Effector memory CD4-positive, alpha-beta T cell (primary cell): Measurements from ENCODE around the gene SLC38A8.

Experiments
- DNase-seq, 3 donors: peaks; one replicate each; pipeline ENCODE4 v3.0.0-alpha.2; 2020
- H3K27ac ChIP-seq: 2 replicates; pipeline ENCODE4 v1.7.0; 2013; ENCODE audit warnings: mild to moderate bottlenecking, low read length, moderate library complexity; ENCODE audit not compliant: insufficient read depth, poor library complexity, severe bottlenecking
- H3K27me3 ChIP-seq: replicated peaks from 2 replicates; pipeline ENCODE4 v1.7.0; 2013; ENCODE audit warnings: mild to moderate bottlenecking, low read length; ENCODE audit not compliant: insufficient read depth, control insufficient read depth, poor library complexity, severe bottlenecking
- H3K36me3 ChIP-seq: 2 replicates; pipeline ENCODE4 v1.7.0; 2013; ENCODE audit warnings: mild to moderate bottlenecking, low read length, moderate library complexity; ENCODE audit not compliant: control insufficient read depth, insufficient read depth
- H3K4me1 ChIP-seq: 2 replicates; pipeline ENCODE4 v1.7.0; 2013; ENCODE audit warnings: low read length, mild to moderate bottlenecking; ENCODE audit not compliant: control insufficient read depth, insufficient read depth, poor library complexity, severe bottlenecking
- H3K4me3 ChIP-seq: 2 replicates; pipeline ENCODE4 v1.7.0; 2013; ENCODE audit warnings: low read length, low read depth, mild to moderate bottlenecking; ENCODE audit not compliant: insufficient read depth, poor library complexity, severe bottlenecking
- H3K9me3 ChIP-seq: 2 replicates; pipeline ENCODE4 v1.7.0; 2013; ENCODE audit warnings: mild to moderate bottlenecking, low read length, moderate library complexity; ENCODE audit not compliant: control insufficient read depth

Gene SLC38A8

GRCh38 chr16:83967838-83968305, 74.7 kb downstream of the SLC38A8 start, which contains the start of gene NECAB2:
TSS of gene NECAB2 (plus strand) at chr16:83968244. CDS start at chr16:83968649, 405 bp downstream.
- Histone ChIP-seq H3K27me3 (peaks cover 21% of the 10 kb centered on the region), H3K27ac (no peak within 1 kb of the TSS), H3K4me3 (no peak within 1 kb of the TSS), H3K36me3 (no peaks in the 10 kb centered on the region), H3K9me3 (no peaks in the 10 kb centered on the region), H3K4me1 (no peaks in the 10 kb centered on the region)
- DNase-seq = no peak

GRCh38 chr16:83967091-83967490, 75.5 kb downstream of the SLC38A8 start:
- no peaks in the 10 kb centered on the region for H3K9me3 ChIP-seq
- DNase-seq = no peak
- H3K36me3 ChIP-seq = no peaks in the 10 kb centered on the region
- H3K27ac ChIP-seq = no peak overlapping the region
- H3K4me3 ChIP-seq = no peak overlapping the region
- peaks cover 17% of the 10 kb centered on the region for H3K27me3 ChIP-seq
- H3K4me1 ChIP-seq = no peaks in the 10 kb centered on the region

- no peaks in the 10 kb centered on the region for H3K36me3 ChIP-seq
- no peaks in the 10 kb centered on the region for H3K4me1 ChIP-seq
- H3K4me3 ChIP-seq = no peak overlapping the region
- no peak overlapping the region for H3K27ac ChIP-seq
- no peak for DNase-seq
- H3K9me3 ChIP-seq = no peaks in the 10 kb centered on the region
- H3K27me3 ChIP-seq = peaks cover 17% of the 10 kb centered on the region
Observed at GRCh38 chr16:83966153-83966696, 76.4 kb downstream of the SLC38A8 start.

GRCh38 chr16:83965444-83966152, 77.0 kb downstream of the SLC38A8 start:
- Histone ChIP-seq H3K36me3 (no peaks in the 10 kb centered on the region), H3K4me1 (no peaks in the 10 kb centered on the region), H3K9me3 (no peaks in the 10 kb centered on the region), H3K4me3 (no peak overlapping the region), H3K27me3 (peaks cover 17% of the 10 kb centered on the region), H3K27ac (no peak overlapping the region)
- DNase-seq = no peak

- no peak overlapping the region for H3K27ac ChIP-seq
- H3K27me3 ChIP-seq = peaks cover 10% of the 10 kb centered on the region
- H3K9me3 ChIP-seq = no peaks in the 10 kb centered on the region
- no peak overlapping the region for H3K4me3 ChIP-seq
- no peaks in the 10 kb centered on the region for H3K36me3 ChIP-seq
- no peaks in the 10 kb centered on the region for H3K4me1 ChIP-seq
- no peak for DNase-seq
Observed at GRCh38 chr16:83964684-83965443, 77.7 kb downstream of the SLC38A8 start.

- Histone ChIP-seq H3K4me1 (no peaks in the 10 kb centered on the region), H3K27ac (no peak overlapping the region), H3K9me3 (no peaks in the 10 kb centered on the region), H3K4me3 (no peak overlapping the region), H3K27me3 (no peaks in the 10 kb centered on the region), H3K36me3 (no peaks in the 10 kb centered on the region)
- DNase-seq = no peak
Observed at GRCh38 chr16:83963277-83964119, 79.1 kb downstream of the SLC38A8 start.

- Histone ChIP-seq H3K36me3 (no peaks in the 10 kb centered on the region), H3K27me3 (no peaks in the 10 kb centered on the region), H3K9me3 (no peaks in the 10 kb centered on the region), H3K4me3 (no peak overlapping the region), H3K27ac (no peak overlapping the region), H3K4me1 (no peaks in the 10 kb centered on the region)
- no peak for DNase-seq
Observed at GRCh38 chr16:83961591-83961990, 81.0 kb downstream of the SLC38A8 start.

- no peaks in the 10 kb centered on the region for H3K36me3 ChIP-seq
- H3K4me3 ChIP-seq = no peak overlapping the region
- no peaks in the 10 kb centered on the region for H3K9me3 ChIP-seq
- no peak overlapping the region for H3K27ac ChIP-seq
- H3K4me1 ChIP-seq = no peaks in the 10 kb centered on the region
- no peaks in the 10 kb centered on the region for H3K27me3 ChIP-seq
- no peak for DNase-seq
Observed at GRCh38 chr16:83960521-83961249, 81.9 kb downstream of the SLC38A8 start.
